ENCODE data around the gene RRM2. TPM values are rescaled to one million over a fixed set of nuclear protein-coding genes. Genes with fewer than 3 reads are reported as not detected.
"Not testable (repeated sequence)": the region's sequence is repeated elsewhere in the genome, so short reads cannot be mapped to it uniquely, and the experiment has no call there.

The RRM2 gene
- total and polyA plus RNA-seq, 2 experiments from 2014 or later: 14.0 to 43.7 TPM

- no peaks in the 10 kb centered on the region for H3K9me3 ChIP-seq (ENCODE audit: low read depth)
- H3K27me3 ChIP-seq: peaks cover 51% of the 10 kb centered on the region
- H3K4me1 ChIP-seq (ENCODE audit: low read depth): no peaks in the 10 kb centered on the region
- H3K4me3 ChIP-seq: no peak overlapping the region
- no peak for TF ChIP-seq CTCF (IDR thresholded peaks at IDR 0.05; ENCODE audit: low read depth, low read length)
- H3K27ac ChIP-seq: no peak overlapping the region
- no peaks in the 10 kb centered on the region for H3K36me3 ChIP-seq
- no peak for DNase-seq (ENCODE audit: low read depth in 1 of 2, low spot score in 1 of 2)
These were observed 36.9 kb upstream of the RRM2 start for GRCh38 chr2:10085668-10086059.

- Histone ChIP-seq H3K4me3 (no peak overlapping the region), H3K27me3 (peaks cover 38% of the 10 kb centered on the region), H3K36me3 (no peaks in the 10 kb centered on the region), H3K4me1 (ENCODE audit: low read depth) (no peaks in the 10 kb centered on the region), H3K27ac (no peak overlapping the region), H3K9me3 (ENCODE audit: low read depth) (no peaks in the 10 kb centered on the region)
- TF ChIP-seq CTCF (IDR thresholded peaks at IDR 0.05; ENCODE audit: low read depth, low read length): no peak
- DNase-seq (ENCODE audit: low read depth in 1 of 2, low spot score in 1 of 2): no peak
These were observed 35.6 kb upstream of the RRM2 start for GRCh38 chr2:10086950-10087349.

- Histone ChIP-seq H3K36me3 (no peaks in the 10 kb centered on the region), H3K4me3 (no peak overlapping the region), H3K4me1 (ENCODE audit: low read depth) (no peaks in the 10 kb centered on the region), H3K9me3 (ENCODE audit: low read depth) (no peaks in the 10 kb centered on the region), H3K27me3 (peaks cover 34% of the 10 kb centered on the region), H3K27ac (no peak overlapping the region)
- DNase-seq (ENCODE audit: low read depth in 1 of 2, low spot score in 1 of 2): no peak
- no peak for TF ChIP-seq CTCF (IDR thresholded peaks at IDR 0.05; ENCODE audit: low read depth, low read length)
These were observed 35.2 kb upstream of the RRM2 start for GRCh38 chr2:10087360-10087759.

GRCh38 chr2:10089565-10090190, 32.9 kb upstream of the RRM2 start:
- peaks cover 11% of the 10 kb centered on the region for H3K27me3 ChIP-seq
- no peaks in the 10 kb centered on the region for H3K4me1 ChIP-seq (ENCODE audit: low read depth)
- H3K4me3 ChIP-seq: no peak overlapping the region
- no peak for TF ChIP-seq CTCF (IDR thresholded peaks at IDR 0.05; ENCODE audit: low read depth, low read length)
- H3K36me3 ChIP-seq: no peaks in the 10 kb centered on the region
- DNase-seq (ENCODE audit: low read depth in 1 of 2, low spot score in 1 of 2): no peak
- H3K9me3 ChIP-seq (ENCODE audit: low read depth): no peaks in the 10 kb centered on the region
- H3K27ac ChIP-seq: no peak overlapping the region

- Histone ChIP-seq H3K4me3 (no peak overlapping the region), H3K27ac (no peak overlapping the region), H3K4me1 (ENCODE audit: low read depth) (no peaks in the 10 kb centered on the region), H3K36me3 (no peaks in the 10 kb centered on the region), H3K9me3 (ENCODE audit: low read depth) (no peaks in the 10 kb centered on the region), H3K27me3 (no peaks in the 10 kb centered on the region)
- TF ChIP-seq CTCF (IDR thresholded peaks at IDR 0.05; ENCODE audit: low read depth, low read length): no peak
- no peak for DNase-seq (ENCODE audit: low read depth in 1 of 2, low spot score in 1 of 2)
These were observed 31.2 kb upstream of the RRM2 start for GRCh38 chr2:10091182-10091888.

GRCh38 chr2:10091889-10092244, 30.7 kb upstream of the RRM2 start:
- H3K4me1 ChIP-seq (ENCODE audit: low read depth); DNase-seq (ENCODE audit: low read depth in 1 of 2, low spot score in 1 of 2); H3K27ac ChIP-seq; H3K4me3 ChIP-seq; H3K9me3 ChIP-seq (ENCODE audit: low read depth); H3K27me3 ChIP-seq; H3K36me3 ChIP-seq: not testable (repeated sequence)
